ENCODE data around the gene OBP2B.

OBP2B gene

GRCh38 chr9:133167096-133167730 is 41.8 kb downstream of the OBP2B start:
- no peak for DNase-seq (ENCODE audit: low read depth)

DNA sequence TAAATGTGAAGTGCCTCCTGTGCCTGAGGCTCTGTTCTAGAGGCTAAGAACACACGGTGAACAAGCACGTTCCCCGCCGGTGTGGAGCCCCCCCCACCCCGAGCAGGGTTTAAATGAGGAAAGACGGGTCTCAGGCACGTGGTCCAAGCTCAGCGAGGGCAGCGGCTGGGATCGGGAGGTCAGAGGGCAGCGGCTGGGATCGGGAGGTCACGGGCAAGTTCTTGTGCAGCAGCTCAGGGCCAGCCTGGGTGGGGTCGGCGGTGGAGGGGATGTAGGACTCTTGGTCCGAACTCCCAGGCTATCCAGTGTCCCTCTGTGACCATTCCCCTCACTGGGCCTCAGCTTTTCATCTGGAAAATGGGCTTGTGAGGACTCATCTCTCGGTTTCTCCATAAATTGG is 42.7 kb downstream of the OBP2B start:
- no peak for DNase-seq (ENCODE audit: low read depth)

- no peak for DNase-seq (ENCODE audit: low read depth)
Observed at GRCh38 chr9:133165452-133165730, 43.7 kb downstream of the OBP2B start.

- DNase-seq (ENCODE audit: low read depth), result no peak
Observed at GRCh38 chr9:133164191-133164590, 44.9 kb downstream of the OBP2B start.

DNA sequence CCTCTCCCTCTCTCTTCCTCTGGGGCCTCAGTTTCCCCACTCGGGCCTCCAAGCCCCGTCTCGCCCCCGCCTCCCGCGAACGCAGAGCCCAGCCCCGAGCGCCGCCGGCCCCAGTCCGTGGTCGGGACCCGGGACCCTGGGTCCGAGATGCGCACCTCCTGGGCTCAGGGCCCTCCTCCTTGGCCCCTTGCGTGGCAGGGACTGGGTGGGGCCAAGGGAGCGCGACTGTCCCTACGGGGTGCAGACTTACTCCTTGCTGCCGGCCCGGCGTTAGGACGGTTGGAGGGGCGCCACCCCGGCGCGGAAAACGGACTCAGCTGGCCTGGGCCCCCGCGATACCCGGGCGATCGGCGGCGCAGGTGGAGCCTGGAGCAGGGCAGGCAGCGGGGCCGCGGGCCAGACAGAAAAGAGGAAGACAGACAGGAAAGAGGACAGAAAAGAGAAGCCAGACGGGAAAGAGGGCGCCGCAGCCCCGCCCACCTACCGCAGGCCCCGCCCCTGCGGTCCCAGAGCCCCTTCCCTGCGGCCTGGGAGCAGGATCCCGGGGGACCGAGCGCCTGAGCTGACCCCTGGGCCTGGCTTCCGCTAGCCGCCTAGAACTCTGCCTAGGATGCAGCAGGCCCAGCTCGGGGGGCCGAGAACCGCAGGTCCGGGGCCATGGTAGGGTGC is 45.4 kb downstream of the OBP2B start, which contains the start of gene GBGT1:
GBGT1 (minus strand) TSS at position 411 of the 669 bp plus-strand sequence. CDS start 1,502 bp downstream, outside the sequence.
- DNase-seq (ENCODE audit: low read depth), result no peak

DNA sequence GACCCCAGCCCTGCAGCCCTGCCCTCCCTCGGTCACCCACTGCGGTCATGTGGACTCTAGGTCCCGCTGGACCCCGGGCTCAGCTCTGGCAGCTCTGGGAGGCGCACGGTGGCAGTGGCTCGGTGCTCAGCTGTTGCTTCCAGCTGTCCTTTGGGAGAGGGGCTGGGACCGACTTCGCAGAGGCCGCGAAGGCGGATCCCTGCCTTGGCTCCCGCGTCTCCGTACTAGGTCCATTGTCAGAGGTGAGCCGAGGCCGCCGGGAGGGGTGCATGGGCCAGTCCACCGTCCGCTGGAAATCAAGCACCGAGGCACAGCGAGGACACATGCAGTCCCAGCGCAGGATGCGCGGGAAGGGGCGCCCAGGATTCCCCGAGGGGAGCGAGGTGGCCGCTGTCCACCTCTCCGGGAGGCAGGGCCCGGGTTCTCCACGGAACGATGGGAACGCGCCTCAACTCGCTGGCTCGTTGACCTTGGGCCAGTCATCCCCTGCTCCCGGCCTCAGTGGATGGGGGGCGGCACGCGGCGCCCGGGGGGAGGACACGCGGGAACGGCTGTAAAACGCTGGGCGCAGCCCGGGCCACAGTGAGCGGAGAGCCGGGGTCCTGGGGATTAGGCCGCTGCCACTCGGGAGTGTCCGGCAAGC is 46.1 kb downstream of the OBP2B start:
- no peak for DNase-seq (ENCODE audit: low read depth)

DNA sequence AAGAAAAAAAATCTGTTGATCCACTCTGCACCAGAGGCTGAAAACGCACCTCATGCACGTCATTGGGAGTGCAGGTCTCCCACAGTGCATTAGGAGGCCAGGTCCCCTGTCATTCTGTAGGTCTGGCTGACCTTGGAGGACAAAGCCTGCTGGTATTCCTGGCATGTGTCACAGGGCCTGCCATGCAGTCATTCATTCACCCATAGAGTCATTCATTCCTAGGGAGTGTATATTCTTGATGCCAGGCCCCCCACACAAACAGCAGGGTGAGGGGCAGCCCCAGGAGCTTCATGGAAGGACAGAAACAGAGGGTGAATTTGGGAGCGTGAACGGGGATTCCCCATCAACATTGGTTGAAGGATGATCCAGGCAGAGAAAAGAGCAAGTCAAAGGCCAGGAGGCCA is 47.5 kb downstream of the OBP2B start:
- no peak for DNase-seq (ENCODE audit: low read depth)

DNA sequence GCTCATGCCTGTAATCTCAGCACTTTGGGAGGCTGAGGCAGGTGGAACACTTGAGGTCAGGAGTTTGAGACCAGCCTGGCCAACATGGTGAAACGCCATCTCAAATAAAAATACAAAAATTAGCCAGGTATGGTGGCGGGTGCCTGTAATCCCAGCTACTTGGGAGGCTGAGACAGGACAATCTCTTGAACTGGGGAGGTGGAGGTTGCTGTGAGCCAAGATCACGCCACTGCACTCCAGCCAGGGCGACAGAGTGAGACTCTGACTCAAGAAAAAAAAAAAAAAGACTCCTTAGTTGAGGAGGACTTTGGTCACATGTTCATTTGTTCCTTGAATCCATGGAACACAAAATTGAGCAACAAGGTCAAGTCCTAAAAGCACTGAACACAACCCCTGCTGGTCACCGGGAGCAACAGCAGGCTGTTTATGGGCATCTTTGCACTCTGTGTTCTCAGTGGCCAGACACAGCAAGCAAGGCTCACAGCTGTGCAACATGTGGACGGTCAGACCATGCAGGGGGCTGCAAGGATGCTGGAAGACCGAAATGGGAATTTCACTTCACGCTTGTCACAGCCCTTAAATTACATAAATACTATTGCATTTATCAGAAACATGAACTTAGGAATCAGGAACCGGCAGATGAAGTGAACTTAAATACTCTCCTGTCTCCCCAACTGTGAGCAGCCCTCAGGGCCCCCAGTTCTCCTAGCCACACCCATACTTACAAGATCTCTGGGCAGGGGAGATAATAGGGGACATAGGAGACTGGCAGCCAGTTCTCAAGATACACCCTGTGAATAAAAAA is 48.1 kb downstream of the OBP2B start:
- no peak for DNase-seq (ENCODE audit: low read depth)

GRCh38 chr9:133158695-133159094 is 50.4 kb downstream of the OBP2B start:
- no peak for DNase-seq (ENCODE audit: low read depth)
